Lung (tissue), 12 donors: ENCODE data around the gene BRF1. TPM values are rescaled to one million over a fixed set of nuclear protein-coding genes. Genes with fewer than 3 reads are reported as not detected.

Experiments
- ATAC-seq: fragments of 200-7000 bp; cut with Tn5 transposase; one replicate; pipeline ENCODE4 v1.9.1; 2020; ENCODE audit warnings: moderate number of reproducible peaks; ENCODE audit not compliant: insufficient read depth, low FRiP score
- DNase-seq, 3 donors: peaks; one replicate each; pipeline ENCODE4 v3.0.0-alpha.2; 2013 to 2017
- H3K27ac ChIP-seq, 2 donors: one replicate each; pipeline ENCODE4 v1.5.1; 2013; ENCODE audit warnings: mild to moderate bottlenecking in 2 of 2, moderate library complexity in 2 of 2, control low read depth in 1 of 2, inconsistent platforms in 1 of 2, low read depth in 1 of 2, low read length in 1 of 2
- H3K27me3 ChIP-seq, 3 donors: one replicate each; pipeline ENCODE4 v1.5.1; 2013; ENCODE audit warnings: low read length in 2 of 3; ENCODE audit not compliant: control insufficient read depth in 3 of 3, insufficient read depth in 3 of 3
- H3K36me3 ChIP-seq, 4 donors: one replicate each; pipeline ENCODE4 v1.5.1; 2013; ENCODE audit warnings: low read length in 4 of 4, mild to moderate bottlenecking in 1 of 4, moderate library complexity in 1 of 4; ENCODE audit not compliant: control insufficient read depth in 4 of 4, insufficient read depth in 4 of 4
- H3K4me1 ChIP-seq, 5 donors: one replicate each; pipeline ENCODE4 v1.5.1; 2013; ENCODE audit warnings: low read length in 5 of 5, mild to moderate bottlenecking in 2 of 5, moderate library complexity in 1 of 5; ENCODE audit not compliant: control insufficient read depth in 5 of 5, insufficient read depth in 5 of 5
- H3K4me3 ChIP-seq: one replicate; pipeline ENCODE4 v1.5.1; 2013; ENCODE audit warnings: mild to moderate bottlenecking, control low read depth, moderate library complexity
- H3K9ac ChIP-seq, 2 donors: one replicate each; pipeline ENCODE4 v1.5.1; 2013; ENCODE audit warnings: low read length in 2 of 2, control low read depth in 1 of 2; ENCODE audit not compliant: insufficient read depth in 1 of 2
- H3K9me3 ChIP-seq, 4 donors: one replicate each; pipeline ENCODE4 v1.5.1; 2013; ENCODE audit warnings: low read length in 3 of 4, mild to moderate bottlenecking in 1 of 4, moderate library complexity in 1 of 4; ENCODE audit not compliant: control insufficient read depth in 4 of 4, insufficient read depth in 3 of 4
- CTCF ChIP-seq: IDR thresholded peaks from 2 replicates; pipeline ENCODE4 v1.5.1; 2012; ENCODE audit warnings: mild to moderate bottlenecking; ENCODE audit errors: control extremely low read depth, extremely low read depth
- WGBS, 2 donors: extraction: QIAGEN DNeasy Blood & Tissue Kit; methylation state at CpG; one replicate each; pipeline ENCODE4 v1.1.7; 2013; 5-methylcytosine and 5-hydroxymethylcytosine counted together
- polyA plus RNA-seq, 2 donors: library from polyadenylated mRNA; stranded (reverse); fragments of 200-250 nt; gene quantifications; one replicate each; pipeline ENCODE4 v1.2.1, GENCODE V29; 2013
- total RNA-seq, 2 donors: library from RNA; depleted of rRNA in 1 of 2; stranded (reverse); fragments of >200 nt in 1 of 2; gene quantifications; one replicate each; pipeline ENCODE4 v1.2.1, GENCODE V29; 2014 to 2021
- donor health status: control.
- donor health status: control.
- donor health status: Bipolar disorder and iron deficiency.
- donor health status: healthy.
- donor health status: DM: yes; HTN: yes; CAD: no.

Gene BRF1
- total and polyA plus RNA-seq, 4 donors, result 14.2 to 55.3 (median 37.2) TPM

DNA sequence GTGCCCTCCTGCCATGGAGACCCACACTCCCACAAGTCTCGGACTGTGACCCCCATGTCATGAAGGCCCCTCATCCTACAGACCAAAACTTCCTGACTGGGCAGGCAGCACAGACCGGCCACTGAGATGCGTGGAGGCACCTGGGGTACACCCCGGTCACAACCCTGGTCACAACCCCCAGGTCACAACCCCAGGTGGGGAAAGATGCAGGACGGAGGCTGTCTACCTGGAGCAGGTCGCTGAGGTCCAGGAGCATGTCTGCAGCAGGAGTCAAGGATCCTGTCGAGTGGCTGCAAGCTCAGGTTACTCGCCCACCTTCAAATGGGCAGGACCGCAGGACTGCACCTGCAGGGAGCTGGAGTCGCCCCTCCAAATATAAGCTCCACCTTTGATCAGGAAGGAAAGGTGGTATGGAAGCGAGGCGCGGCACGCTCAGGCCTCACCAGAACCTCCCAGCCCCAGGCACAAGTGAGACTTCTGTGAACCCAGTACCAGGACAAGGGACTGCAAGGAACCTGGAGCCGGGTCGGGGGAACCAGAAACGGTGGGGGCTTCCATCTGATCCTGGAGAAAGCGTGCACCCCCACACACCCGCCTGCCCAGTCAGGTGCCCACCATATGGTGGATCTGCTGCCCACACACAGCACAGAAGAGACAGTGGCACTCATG, 44.4 kb downstream of the BRF1 start:
- no peak overlapping the region for H3K9ac ChIP-seq
- no peaks in the 10 kb centered on the region for H3K9me3 ChIP-seq
- DNase-seq (no peak), ATAC-seq (no peak)
- H3K4me1 ChIP-seq, result peaks cover 0 to 3% (median 0%) of the 10 kb centered on the region in 5 donors
- no peak overlapping the region for H3K4me3 ChIP-seq
- no peak for TF ChIP-seq CTCF
- H3K36me3 ChIP-seq, result peaks cover 0 to 28% (median 17%) of the 10 kb centered on the region in 4 donors
- WGBS, 2 donors, result 95 to 96% methylated on average over 19 of the region's 19 CpGs
- no peaks in the 10 kb centered on the region for H3K27me3 ChIP-seq
- H3K27ac ChIP-seq, result no peak overlapping the region

- ATAC-seq, result no peak
- WGBS, 2 donors, result 61 to 73% methylated on average over 6 of the region's 6 CpGs
- no peak for DNase-seq
- TF ChIP-seq CTCF, result no peak
- Histone ChIP-seq H3K27me3 (no peaks in the 10 kb centered on the region), H3K27ac (no peak overlapping the region), H3K4me3 (no peak overlapping the region), H3K9ac (no peak overlapping the region), H3K4me1 (peaks cover 0 to 3% (median 0%) of the 10 kb centered on the region in 5 donors), H3K9me3 (no peaks in the 10 kb centered on the region), H3K36me3 (peaks cover 0 to 40% (median 25%) of the 10 kb centered on the region in 4 donors)
Observed at GRCh38 chr14:105255021-105255507, 45.7 kb downstream of the BRF1 start.

GRCh38 chr14:105253329-105253682, 47.5 kb downstream of the BRF1 start:
- Histone ChIP-seq H3K27ac (no peak overlapping the region), H3K27me3 (no peaks in the 10 kb centered on the region), H3K36me3 (peaks cover 0 to 45% (median 28%) of the 10 kb centered on the region in 4 donors), H3K4me3 (no peak overlapping the region), H3K4me1 (peaks cover 0 to 7% (median 3%) of the 10 kb centered on the region in 5 donors), H3K9me3 (no peaks in the 10 kb centered on the region), H3K9ac (no peak overlapping the region)
- DNase-seq, result no peak
- 95 to 96% methylated on average over 9 of the region's 9 CpGs for WGBS, 2 donors
- no peak for TF ChIP-seq CTCF
- ATAC-seq, result no peak
